GM19438 (cell line): ENCODE data around the gene SH3BP5L.

Source experiments
- ATAC-seq: cut with Tn5 transposase; IDR thresholded peaks from one replicate; pipeline ENCODE4 v1.9.1; 2021; ENCODE audit warnings: low read depth; ENCODE audit not compliant: unreplicated experiment

SH3BP5L gene

DNA sequence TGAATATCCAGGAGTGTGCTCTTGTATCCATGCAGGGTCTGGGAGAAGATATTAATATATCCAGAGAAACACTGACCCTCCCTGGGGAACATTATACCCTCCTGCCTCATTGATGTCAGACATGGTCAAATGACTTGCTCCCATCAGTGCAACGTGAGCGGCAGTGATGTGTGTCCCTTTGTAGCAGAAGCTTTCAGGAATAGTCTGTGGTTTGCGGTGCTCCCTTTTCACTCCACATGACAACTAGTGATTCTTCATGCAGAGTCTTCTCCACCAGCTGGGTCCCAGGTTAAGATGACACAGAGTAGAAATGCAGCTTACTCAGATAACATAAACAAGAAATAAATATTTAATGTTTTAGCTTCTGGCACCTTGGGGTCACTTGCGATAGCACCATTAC, 38.3 kb downstream of the SH3BP5L start:
- no peak for ATAC-seq

DNA sequence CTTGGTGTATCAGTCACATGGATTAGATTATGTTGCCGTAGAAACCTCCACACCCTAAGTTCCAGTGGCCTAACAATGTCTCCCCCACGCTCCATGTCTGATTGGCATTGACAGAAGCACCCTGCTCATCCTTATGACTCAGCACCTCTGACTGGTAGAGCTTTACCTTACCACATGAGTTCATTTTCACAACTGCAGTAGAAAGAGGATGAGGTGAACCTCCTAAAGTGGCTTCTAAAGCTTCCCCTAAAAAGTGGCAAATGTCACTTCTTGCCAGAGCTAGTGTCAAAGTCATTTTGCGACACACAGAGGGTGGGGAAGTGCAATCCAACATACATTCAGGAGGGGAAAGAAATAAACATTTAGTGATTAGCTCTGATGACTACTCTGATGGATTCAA, 39.6 kb downstream of the SH3BP5L start:
- ATAC-seq, result no peak

DNA sequence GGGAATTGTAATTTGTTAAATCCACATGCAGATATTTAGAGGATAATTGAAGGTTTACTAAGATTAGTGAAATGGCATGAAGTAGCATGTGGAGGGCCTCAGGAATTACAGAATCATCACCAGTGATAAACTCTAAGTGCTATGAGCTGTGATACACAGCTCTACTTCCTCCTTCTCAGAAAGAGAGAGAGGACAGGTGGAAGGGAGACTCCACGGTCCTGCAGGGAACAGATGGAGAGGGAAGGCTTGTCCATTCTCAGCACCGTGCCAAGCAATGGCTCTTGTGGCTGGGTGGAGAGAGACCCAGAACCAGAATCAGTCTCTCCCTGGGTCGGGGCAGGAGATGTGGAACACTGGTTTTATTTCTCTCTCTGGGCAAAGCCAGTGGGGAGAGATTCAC, 42.3 kb downstream of the SH3BP5L start:
- no peak for ATAC-seq

DNA sequence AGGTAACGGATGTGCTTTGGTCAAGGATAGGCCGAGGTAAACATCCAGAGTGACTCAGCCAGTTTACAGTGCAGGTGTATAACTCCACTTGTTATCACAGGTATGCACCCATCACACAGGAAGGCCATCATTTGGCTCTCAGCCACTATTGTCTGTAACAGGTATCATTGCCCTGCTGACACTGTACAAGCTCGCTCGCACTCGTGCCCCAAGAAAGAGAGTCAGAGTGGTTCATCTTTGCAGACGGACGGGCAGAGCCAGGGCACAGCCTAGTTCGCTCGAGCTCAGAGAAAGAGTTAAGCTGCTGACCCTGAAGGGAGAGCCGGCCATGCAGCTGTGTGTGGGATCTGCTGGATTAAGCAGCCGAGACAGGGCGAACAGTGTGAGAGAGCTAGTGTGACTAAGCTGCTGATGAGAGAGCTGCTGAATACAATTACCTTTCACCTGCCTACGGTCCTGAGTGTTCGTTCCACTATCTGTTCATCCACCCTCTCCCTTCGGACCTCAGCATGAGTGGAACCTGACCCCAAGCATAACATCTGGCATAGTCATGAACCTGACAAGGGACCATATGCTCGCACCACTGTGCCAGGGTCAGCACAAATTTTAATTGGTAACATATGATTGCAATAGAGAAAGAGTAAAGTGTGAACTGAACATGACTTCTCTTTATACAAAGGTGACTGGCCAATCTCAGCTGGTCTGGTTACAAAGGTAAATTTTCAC, 43.1 kb downstream of the SH3BP5L start:
- no peak for ATAC-seq

DNA sequence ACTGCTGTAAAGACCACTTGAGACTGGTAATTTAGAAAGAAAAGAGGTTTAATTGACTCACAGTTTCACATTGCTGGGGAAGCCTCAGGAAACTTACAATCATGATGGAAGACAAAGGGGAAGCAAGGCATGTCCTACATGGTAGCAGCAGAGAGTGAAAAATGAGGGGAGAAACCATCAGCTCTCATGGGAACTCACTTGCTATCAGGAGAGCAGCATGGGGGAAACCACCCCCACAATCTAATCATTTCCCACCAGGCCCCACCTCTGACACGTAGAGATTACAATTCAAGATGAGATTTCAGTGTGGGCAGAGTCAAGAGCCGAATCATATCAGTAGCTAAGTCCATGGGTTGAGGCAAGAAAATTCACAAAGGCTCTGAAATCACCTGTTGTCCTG, 46.4 kb downstream of the SH3BP5L start:
- no peak for ATAC-seq

DNA sequence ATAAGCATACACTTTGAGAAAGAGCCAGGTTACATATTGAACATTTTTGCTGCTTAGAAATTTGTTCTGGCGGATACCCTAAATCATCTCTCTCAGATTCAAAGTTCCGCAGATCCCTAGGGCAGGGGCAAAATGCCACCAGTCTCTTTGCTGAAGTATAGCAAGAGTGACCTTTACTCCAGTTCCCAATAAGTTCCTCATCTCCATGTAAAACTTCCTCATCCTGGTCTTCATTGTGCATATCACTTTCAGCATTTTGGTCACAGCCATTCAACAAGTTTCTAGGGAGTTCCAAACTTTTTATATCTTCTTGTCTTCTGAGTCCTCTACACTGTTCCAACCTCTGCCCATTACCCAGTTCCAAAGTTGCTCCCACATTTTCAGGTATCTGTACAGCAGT, 46.8 kb downstream of the SH3BP5L start:
- no peak for ATAC-seq

DNA sequence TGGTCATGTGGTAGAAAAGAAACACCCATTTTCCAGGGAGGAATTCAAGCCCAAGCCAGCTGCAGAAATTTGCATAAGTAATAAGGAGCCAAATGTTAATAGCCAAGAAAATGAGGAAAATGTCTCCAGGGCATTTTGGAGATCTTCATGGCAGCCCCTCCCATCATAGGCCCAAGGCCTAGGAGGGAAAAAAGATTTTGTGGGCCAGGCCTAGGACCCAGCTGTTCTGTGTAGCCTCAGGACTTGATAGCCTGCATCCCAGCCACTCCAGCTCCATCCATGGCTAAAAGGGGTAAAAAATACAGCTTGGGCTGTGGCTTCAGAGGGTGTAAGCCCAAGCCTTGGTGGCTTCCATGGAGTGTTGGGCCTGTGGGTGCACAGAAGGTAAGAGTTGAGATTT, 48.7 kb downstream of the SH3BP5L start:
- ATAC-seq, result no peak

DNA sequence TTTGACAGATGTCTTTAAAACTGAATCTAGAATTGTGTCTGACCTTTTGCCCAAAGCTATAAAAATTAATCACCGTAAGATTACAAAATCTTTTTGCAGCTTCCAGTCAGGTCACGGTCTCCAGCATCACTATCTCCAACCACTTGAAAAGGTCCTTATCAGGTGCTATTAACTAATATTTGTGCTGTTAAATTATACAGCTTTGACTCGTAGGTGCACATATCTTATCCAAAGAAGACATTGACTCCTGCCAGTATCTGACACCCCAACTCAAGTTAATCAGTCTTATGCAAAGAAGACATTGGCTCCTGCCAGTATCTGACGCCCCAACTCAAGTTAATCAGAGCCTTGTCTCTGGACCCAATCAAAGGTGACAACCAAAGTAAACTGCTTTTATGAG, 50.3 kb downstream of the SH3BP5L start:
- no peak for ATAC-seq
